ENCODE data around the gene SAC3D1. TPM values are rescaled to one million over a fixed set of nuclear protein-coding genes. Genes with fewer than 3 reads are reported as not detected.

SAC3D1 gene
- total RNA-seq, 4 donors from 2014 or later = 4.8 to 11.8 (median 10.1) TPM

DNA sequence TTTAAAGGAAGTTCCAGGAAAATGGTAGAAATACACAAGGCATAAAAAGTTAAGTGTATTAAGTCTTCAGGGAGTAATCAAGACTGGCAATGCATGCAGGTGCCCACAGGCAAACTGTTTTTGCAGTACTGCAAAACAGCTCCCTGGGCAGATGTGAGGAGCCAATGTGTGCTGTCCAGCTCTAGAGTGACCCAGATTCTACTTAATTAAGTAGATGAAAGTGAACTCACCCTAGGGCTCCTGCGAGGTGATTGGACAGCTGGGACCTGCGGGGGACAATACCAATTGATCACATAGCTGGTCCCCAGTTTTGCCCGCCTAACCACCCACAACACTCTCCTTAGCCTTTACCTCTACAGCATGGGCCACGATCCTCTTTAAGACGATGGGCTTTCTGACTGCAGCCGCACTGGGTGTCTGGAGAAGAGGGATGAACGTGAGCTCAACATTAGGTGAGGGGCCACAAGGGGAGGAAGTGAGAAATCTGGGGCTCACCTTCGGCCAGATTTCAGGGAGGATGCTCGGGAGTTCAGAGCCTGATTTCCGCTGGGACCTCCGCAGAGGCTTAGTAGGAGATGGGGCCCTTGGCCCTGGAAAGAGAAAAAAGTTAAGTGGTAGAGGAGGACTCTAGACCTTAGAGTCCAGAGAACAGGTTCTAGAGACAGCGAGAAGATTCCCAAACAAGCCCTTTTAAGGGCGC, 42.3 kb downstream of the SAC3D1 start:
- no peak for DNase-seq (ENCODE audit: low spot score)
- ATAC-seq (ENCODE audit: low FRiP score) = no peak
- TF ChIP-seq, protein P1, sequence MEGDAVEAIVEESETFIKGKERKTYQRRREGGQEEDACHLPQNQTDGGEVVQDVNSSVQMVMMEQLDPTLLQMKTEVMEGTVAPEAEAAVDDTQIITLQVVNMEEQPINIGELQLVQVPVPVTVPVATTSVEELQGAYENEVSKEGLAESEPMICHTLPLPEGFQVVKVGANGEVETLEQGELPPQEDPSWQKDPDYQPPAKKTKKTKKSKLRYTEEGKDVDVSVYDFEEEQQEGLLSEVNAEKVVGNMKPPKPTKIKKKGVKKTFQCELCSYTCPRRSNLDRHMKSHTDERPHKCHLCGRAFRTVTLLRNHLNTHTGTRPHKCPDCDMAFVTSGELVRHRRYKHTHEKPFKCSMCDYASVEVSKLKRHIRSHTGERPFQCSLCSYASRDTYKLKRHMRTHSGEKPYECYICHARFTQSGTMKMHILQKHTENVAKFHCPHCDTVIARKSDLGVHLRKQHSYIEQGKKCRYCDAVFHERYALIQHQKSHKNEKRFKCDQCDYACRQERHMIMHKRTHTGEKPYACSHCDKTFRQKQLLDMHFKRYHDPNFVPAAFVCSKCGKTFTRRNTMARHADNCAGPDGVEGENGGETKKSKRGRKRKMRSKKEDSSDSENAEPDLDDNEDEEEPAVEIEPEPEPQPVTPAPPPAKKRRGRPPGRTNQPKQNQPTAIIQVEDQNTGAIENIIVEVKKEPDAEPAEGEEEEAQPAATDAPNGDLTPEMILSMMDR (IDR thresholded peaks at IDR 0.05) = no peak

DNA sequence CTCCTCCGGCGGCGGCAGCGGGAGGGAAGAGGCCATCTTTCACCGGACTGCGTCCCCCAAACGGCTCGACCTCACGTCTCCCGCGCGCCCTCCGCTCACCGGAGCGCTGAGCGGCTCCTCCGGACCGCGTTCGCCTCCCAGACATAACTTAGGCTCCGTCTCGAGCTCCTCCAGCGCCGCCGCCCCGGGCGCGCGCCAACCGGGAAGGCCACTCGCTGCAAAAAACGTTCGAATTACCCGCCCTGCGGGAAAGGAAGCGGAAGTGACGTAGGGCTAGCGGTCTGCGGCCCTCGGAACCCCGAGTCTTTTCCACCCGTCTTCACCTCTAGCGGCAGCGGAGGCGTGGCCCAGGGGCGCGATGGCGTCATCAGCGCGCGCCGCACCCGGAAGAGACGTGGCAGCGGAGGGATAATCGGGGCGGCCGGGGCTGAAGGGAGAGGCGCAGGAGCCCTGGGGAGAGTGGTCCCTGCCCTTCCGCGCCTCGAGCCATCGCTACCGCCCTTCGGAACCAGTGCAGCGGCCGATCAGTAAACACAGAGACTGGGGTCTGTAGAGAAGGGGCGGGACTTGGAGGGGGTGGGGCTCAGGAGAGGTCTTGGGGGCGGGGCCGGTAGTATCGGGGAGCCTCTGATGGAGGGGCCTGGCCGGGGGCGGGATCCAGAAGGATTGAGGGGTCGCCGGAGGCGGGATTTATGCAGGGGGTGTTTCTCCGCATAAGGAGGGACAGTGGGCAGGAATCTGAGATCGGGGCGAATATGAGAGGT, 43.0 kb downstream of the SAC3D1 start, which contains the start of the genes CDCA5 and ZFPL1:
Gene CDCA5, minus strand, starts transcription at position 207 of the 764 bp plus-strand sequence. Its CDS starts 62 bp downstream, at position 145.
Gene ZFPL1, plus strand, starts transcription at position 389 of the 764 bp plus-strand sequence. CDS start 477 bp downstream, outside the sequence.
- DNase-seq (ENCODE audit: low spot score) = peak; percentile 83
- TF ChIP-seq, protein P1 (IDR thresholded peaks at IDR 0.05) = no peak
- ATAC-seq (ENCODE audit: low FRiP score) = peak; percentile 91

DNA sequence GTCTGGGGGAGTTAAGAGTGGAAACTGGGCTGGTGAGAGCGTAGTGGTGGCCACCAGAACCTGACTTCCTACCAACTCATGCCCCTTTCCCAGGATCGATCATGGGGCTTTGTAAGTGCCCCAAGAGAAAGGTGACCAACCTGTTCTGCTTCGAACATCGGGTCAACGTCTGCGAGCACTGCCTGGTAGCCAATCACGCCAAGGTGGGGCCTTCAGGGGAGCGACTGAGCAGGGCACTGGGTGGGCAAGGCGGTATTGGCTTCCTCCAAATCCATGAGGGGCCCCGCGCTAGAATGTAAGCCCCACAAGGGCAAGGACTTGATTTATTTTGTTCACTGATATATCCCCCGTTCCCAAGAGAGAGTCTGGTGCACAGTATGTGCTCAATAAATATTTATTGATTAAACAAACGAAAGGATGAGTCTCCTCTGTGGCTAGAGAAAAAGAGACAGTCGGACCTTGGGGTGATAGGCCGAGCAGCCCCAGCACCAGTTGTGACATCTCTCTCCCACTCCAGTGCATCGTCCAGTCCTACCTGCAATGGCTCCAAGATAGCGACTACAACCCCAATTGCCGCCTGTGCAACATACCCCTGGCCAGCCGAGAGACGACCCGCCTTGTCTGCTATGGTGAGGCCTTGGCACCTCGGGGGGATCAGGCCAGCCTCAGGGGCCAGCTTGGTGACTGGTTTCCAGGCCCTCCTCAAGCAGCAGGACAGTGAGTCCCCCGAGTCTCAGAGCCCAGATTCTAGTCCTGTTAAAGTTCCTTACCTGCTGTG, 43.8 kb downstream of the SAC3D1 start:
- TF ChIP-seq, protein P1 (IDR thresholded peaks at IDR 0.05) = no peak
- no peak for ATAC-seq (ENCODE audit: low FRiP score)

DNA sequence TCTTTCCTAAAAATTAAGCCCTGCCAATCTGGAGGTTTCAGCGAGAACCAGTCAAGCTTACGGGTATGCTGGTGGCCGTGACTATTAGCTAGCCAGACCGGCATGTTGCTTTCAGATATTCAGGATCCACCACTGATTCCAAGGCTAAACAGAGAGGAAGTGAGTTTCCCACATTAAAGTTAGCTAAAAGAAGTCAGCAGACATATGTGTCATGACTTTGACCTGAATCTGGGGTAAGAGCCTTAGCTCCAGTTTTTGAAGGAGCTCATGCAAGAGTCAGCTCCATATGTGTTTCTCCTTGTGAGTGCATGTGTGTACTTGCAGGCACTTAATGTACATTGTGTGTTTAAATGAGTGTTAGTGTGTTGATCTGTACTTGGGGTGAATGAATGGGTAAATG, 44.4 kb downstream of the SAC3D1 start:
- DNase-seq (ENCODE audit: low spot score) (no peak), ATAC-seq (ENCODE audit: low FRiP score) (no peak)
- TF ChIP-seq, protein P1 (IDR thresholded peaks at IDR 0.05) = no peak

More for the DNA sequence above, 43.8 kb downstream of the SAC3D1 start:
- no peak for DNase-seq (ENCODE audit: low spot score)

DNA sequence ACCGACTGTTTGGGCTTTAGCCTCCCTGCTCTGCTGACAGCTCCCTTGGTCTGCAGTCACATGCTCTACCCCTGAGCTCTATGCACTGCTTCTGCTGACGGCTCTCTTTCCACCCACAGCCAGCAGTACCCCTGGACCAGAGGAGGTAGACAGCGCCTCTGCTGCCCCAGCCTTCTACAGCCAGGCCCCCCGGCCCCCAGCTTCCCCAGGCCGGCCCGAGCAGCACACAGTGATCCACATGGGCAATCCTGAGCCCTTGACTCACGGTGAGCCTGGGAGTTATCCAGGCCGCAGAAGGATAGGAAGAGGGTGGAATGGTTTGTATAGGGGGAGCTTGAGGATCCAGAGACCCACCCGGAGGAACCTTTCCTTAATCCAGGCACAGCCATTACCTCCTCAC, 45.8 kb downstream of the SAC3D1 start:
- TF ChIP-seq, protein P1 (IDR thresholded peaks at IDR 0.05) = no peak
- no peak for ATAC-seq (ENCODE audit: low FRiP score)
- no peak for DNase-seq (ENCODE audit: low spot score)

DNA sequence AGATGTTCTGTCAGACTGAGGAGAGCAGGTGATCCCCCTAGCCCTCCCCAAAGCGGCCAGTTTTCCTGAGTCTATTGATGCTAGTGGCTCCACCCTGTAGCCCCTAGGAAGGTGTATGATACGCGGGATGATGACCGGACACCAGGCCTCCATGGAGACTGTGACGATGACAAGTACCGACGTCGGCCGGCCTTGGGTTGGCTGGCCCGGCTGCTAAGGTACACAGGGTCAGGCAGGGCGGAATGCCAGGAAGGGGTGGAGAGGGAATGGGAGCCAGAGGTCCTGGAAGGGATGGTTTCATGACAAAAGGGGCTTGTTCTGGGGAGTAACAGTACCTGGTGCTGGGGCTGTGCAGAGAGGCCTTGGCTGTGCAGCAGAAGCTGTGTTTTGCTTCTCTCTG, 46.2 kb downstream of the SAC3D1 start:
- no peak for DNase-seq (ENCODE audit: low spot score)
- no peak for ATAC-seq (ENCODE audit: low FRiP score)
- TF ChIP-seq, protein P1 (IDR thresholded peaks at IDR 0.05) = no peak

Data from omental fat pad (tissue), 4 donors.